Muscle layer of colon (tissue), 2 donors: Measurements from ENCODE around the gene SMAD7.

Experiments used
- H3K27ac ChIP-seq: one replicate; pipeline ENCODE4 v1.7.0; 2013; ENCODE audit warnings: low read depth, mild to moderate bottlenecking, low read length, moderate library complexity
- H3K27me3 ChIP-seq, 2 donors: one replicate each; pipeline ENCODE4 v1.7.0; 2013; ENCODE audit warnings: low read length in 2 of 2, mild to moderate bottlenecking in 2 of 2; ENCODE audit not compliant: insufficient read depth in 2 of 2, control insufficient read depth in 1 of 2
- H3K36me3 ChIP-seq: one replicate; pipeline ENCODE4 v1.7.0; 2013; ENCODE audit warnings: mild to moderate bottlenecking, low read length; ENCODE audit not compliant: insufficient read depth
- H3K4me1 ChIP-seq: one replicate; pipeline ENCODE4 v1.7.0; 2013; ENCODE audit warnings: mild to moderate bottlenecking, low read length; ENCODE audit not compliant: insufficient read depth
- H3K4me3 ChIP-seq, 2 donors: one replicate each; pipeline ENCODE4 v1.7.0; 2013; ENCODE audit warnings: low read length in 2 of 2, low read depth in 1 of 2, mild to moderate bottlenecking in 1 of 2, moderate library complexity in 1 of 2
- H3K9ac ChIP-seq: one replicate; pipeline ENCODE4 v1.7.0; 2013; ENCODE audit warnings: low read length
- H3K9me3 ChIP-seq: one replicate; pipeline ENCODE4 v1.7.0; 2013; ENCODE audit warnings: mild to moderate bottlenecking, low read length
- donor health status: abdominal sarcoma.
- donor health status: Adenocarcinoma of cecum.

Gene SMAD7

DNA sequence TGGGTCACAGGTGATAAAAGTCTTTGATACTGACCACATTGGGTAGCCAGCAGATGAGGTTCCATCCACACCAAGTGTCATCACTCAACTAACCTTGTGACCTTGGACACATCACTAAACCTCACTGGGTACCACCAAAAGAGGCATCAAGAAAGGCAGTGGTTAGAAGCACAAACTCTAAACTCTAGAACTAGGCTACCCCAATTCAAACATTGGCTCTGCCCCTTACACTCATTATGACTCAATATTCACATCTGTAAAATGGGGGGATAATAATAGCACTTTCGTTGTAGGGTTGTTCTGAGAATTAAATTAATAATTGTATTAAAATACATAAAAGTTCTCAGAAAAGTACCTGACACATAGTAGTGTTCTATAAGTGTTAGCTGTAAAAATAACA, 15.8 kb upstream of the SMAD7 start:
- Histone ChIP-seq H3K4me3 (no peak overlapping the region), H3K27ac (no peak overlapping the region), H3K9me3 (no peaks in the 10 kb centered on the region), H3K4me1 (no peaks in the 10 kb centered on the region), H3K36me3 (no peaks in the 10 kb centered on the region), H3K9ac (no peak overlapping the region), H3K27me3 (no peaks in the 10 kb centered on the region)

DNA sequence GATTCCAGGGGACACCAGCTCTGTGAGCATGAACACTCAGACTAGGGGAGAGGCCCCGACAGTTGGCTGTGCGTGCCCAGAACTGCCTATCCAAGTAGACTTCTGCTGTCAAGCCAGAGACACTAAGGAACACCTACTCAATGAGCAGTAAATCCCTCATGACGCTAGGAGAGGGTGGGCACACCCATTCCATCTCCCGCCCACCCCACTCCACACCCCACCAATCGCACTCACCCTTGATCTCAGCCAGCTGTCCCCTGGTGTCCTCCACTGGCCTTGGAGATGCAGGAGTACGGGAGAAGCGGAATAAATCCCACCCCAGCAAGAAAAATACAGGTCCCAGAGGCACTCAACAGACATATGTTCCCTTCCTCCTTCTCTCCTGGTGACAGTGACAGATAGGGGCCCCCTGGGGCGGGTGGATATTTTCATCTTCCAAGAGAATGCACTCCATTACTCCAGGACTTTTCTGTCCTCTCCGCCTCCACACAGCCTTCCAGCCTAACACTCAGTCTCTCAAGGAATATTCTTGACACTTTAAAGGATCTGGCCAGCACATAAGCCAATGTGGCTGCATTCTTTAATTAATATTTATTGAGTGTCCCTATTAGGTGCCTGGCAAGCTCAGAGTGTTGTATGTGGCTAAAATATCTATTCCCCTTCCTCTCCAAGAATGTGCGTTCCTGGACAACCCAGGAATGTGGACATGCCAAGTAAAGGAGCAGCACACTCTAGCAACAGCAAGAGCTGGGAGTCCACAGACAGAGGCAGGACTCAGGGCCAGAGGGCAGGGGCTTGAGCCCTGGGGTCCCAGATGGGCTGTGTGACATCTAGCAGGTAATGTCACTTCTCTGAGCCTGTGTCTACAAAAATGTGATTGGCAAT, 13.1 kb upstream of the SMAD7 start:
- no peaks in the 10 kb centered on the region for H3K27me3 ChIP-seq
- no peaks in the 10 kb centered on the region for H3K4me1 ChIP-seq
- no peaks in the 10 kb centered on the region for H3K9me3 ChIP-seq
- H3K36me3 ChIP-seq: no peaks in the 10 kb centered on the region
- H3K4me3 ChIP-seq: no peak overlapping the region
- no peak overlapping the region for H3K27ac ChIP-seq
- H3K9ac ChIP-seq: no peak overlapping the region

DNA sequence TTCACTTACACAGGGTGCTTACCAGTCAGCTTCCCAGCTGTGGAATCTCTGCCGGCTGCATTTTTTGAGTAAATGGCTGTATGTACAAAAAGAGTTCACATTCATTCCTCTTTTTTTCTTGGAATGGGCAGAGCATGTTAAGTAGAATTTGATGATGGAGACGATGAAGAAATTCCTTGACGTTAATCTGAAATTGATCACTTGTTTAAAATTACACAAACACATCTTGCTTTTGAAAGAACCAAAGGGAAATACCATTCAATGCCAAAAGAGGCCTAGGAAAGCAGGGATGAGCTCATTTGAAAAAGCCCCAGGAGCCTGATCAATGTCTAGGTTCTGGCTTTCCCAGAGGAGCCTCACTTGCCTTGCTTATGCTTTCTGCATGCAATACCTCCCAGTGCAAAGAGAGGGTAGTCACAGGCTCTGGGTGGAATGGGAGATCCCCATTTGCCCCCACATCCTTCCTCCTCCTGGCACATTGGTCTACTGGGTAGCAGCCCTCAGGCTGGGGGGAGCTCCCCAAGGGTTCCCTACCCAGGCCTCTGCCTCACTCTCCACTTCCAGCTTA, 12.3 kb upstream of the SMAD7 start:
- no peak overlapping the region for H3K27ac ChIP-seq

DNA sequence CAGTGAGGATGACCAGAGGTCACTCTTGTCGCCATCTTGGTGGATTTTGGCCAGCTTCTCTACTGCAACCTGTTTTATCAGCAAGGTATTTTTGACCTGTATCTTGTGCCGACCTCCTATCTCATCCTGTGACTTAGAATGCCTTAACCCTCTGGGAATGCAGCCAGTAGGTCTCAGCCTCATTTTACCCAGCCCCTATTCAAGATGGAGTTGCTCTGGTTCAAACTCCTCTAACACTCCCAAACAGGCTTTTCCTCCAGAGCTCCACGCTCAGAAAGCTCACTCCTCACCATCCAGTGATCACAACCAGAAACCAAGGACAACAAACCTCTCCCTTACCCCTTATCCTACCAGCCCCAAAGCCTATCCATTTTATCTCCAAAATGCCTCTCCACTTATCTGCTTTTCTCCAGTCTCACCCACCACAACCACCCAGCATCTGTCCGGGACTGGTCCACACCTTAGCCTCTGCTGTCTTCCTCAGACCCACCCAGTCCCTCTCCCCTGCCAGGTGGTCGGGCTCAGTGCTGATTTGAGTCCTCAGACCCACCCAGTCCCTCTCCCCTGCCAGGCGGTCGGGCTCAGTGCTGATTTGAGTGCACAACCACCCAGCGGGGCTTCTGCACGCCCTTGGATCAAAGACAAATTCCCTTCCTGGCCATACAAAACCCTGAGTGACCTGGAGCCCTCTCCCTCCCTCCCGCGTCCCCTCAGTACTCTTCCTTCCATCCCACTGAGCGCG, 11.7 kb upstream of the SMAD7 start:
- no peaks in the 10 kb centered on the region for H3K27me3 ChIP-seq
- no peaks in the 10 kb centered on the region for H3K4me1 ChIP-seq
- no peaks in the 10 kb centered on the region for H3K9me3 ChIP-seq
- H3K9ac ChIP-seq: no peak overlapping the region
- H3K36me3 ChIP-seq: no peaks in the 10 kb centered on the region
- H3K4me3 ChIP-seq: no peak overlapping the region
- no peak overlapping the region for H3K27ac ChIP-seq

More for the DNA sequence above, 12.3 kb upstream of the SMAD7 start:
- no peaks in the 10 kb centered on the region for H3K9me3 ChIP-seq
- no peaks in the 10 kb centered on the region for H3K27me3 ChIP-seq
- no peaks in the 10 kb centered on the region for H3K4me1 ChIP-seq
- H3K36me3 ChIP-seq: no peaks in the 10 kb centered on the region
- no peak overlapping the region for H3K9ac ChIP-seq
- H3K4me3 ChIP-seq: no peak overlapping the region

DNA sequence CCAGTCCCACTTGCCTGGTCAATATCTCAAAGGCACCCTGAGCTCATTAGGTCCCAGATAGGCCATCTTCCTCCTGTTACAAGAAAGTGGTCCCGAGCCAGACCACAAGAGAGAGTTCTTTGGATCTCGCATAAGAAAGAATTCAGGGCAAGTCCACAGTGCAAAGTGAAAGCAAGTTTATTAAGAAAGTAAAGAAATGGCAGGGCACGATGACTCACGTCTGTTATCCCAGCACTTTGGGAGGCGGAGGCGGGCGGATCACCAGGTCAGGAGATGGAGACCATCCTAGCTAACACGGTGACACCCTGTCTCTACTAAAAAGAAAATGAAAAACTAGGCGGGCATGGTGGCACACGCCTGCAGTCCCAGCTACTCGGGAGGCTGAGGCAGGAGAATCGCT, 10.8 kb upstream of the SMAD7 start:
- Histone ChIP-seq H3K9me3 (no peaks in the 10 kb centered on the region), H3K27ac (no peak overlapping the region), H3K36me3 (no peaks in the 10 kb centered on the region), H3K4me1 (peaks cover 5% of the 10 kb centered on the region), H3K4me3 (no peak overlapping the region), H3K27me3 (no peaks in the 10 kb centered on the region), H3K9ac (no peak overlapping the region)

DNA sequence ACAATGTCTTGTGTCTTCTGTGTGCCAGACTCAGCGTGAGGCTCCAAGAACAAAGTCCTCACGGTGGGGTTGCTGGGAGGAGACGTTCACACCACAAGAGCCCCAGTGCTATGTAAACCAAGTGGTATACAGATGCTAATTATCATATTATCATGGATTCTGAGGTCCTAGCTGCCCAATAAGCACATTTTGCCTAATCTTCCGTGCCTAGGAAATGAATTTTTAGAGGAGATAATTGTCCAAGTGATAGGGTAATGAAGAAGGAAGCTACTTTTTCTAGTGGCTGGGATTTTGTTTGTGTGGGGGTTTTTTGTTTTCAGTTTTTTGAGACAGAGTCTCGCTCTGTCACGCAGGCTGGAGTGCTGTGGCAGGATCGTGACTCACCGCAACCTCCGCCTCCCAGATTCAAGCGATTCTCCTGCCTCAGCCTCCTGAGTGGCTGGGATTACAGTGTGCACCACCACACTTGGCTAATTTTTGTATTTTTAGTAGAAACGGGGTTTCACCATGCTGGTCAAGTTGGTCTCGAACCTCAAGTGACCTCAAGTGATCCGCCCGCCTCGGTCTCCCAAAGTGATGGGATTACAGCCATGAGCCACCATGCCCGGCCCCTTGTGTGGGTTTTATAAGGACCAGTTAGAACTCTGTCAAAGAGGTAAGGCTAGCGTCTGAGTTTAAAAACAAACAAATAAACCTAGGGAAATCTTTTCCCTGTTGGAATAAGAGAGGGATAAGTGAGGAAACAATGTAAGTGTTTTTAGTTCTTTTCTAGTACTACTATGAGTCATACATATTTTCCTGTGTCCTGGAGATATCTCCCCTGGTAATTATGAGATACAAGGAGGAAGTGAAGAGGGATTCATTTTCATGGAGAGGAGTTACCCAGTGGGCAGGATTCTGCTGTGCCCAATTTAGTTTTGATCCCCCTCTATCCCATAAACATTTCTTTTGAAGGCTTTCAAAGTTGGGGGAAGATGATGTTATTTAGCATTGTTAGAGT, 9.5 kb upstream of the SMAD7 start:
- H3K4me1 ChIP-seq: peaks cover 18% of the 10 kb centered on the region
- no peaks in the 10 kb centered on the region for H3K9me3 ChIP-seq
- no peaks in the 10 kb centered on the region for H3K27me3 ChIP-seq
- no peak overlapping the region for H3K27ac ChIP-seq
- no peak overlapping the region for H3K9ac ChIP-seq
- no peaks in the 10 kb centered on the region for H3K36me3 ChIP-seq
- no peak overlapping the region for H3K4me3 ChIP-seq

DNA sequence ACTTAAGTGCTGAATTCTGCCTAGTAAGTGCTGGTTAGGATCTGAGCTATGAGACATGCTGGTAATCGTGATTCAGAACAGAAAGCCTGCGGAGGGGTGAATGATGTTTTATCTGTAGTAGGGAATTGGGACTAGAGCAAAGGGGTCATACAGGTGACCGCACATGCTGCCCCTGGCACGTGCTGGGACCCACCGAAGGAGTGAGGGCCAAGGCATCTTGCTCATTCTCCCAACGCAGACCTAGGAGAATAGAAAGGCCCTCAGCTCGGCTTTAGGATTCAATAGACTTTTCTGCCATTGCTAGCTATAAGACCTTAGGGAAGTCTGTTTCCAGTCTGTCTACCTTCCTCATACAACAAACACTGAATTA, 8.8 kb upstream of the SMAD7 start:
- Histone ChIP-seq H3K9me3 (no peaks in the 10 kb centered on the region), H3K4me1 (peaks cover 25% of the 10 kb centered on the region), H3K27me3 (no peaks in the 10 kb centered on the region), H3K36me3 (no peaks in the 10 kb centered on the region), H3K9ac (no peak overlapping the region), H3K27ac (no peak overlapping the region), H3K4me3 (no peak overlapping the region)

DNA sequence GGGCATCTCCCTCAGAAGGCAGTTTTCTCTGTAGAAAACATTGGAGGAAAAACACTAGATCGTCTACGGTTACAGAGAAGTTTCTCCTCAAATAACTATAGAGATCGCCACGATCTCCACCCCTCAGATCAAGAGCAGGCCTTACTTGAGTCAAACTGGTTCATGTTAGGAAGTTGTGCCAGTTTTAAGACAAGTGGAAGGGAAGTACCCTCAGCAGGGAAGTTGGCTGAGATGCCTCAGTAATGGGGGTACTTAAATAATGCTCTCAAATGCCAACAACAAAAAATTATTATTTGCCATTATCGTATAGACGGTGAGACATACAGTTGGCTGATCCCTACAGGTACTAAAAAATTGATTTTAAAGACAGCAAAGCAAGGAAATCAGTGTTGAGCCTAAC, 8.2 kb upstream of the SMAD7 start:
- Histone ChIP-seq H3K9me3 (no peaks in the 10 kb centered on the region), H3K4me3 (no peak overlapping the region), H3K27me3 (no peaks in the 10 kb centered on the region), H3K36me3 (no peaks in the 10 kb centered on the region), H3K4me1 (peaks cover 25% of the 10 kb centered on the region), H3K9ac (no peak overlapping the region), H3K27ac (no peak overlapping the region)

DNA sequence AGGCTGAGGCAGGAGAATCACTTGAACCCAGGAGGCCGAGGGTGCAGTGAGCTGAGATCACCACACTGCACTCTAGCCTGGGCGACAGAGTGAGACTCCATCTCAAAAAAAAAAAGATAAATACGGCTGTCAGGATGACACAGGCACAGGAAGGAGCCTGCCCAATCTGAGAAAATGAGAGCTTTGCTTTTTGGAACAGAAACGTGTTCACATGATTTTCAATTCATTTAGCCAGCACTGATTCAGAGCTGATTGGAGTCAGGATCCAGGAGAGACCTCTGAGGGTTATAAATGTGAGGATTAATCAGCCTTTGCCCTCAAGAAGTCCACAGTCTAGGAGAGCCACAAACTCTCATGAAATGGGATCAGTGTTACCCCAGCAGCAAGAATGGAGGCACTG, 6.9 kb upstream of the SMAD7 start:
- no peak overlapping the region for H3K27ac ChIP-seq
- no peaks in the 10 kb centered on the region for H3K36me3 ChIP-seq
- no peaks in the 10 kb centered on the region for H3K27me3 ChIP-seq
- peaks cover 32% of the 10 kb centered on the region for H3K4me1 ChIP-seq
- no peaks in the 10 kb centered on the region for H3K9me3 ChIP-seq
- H3K4me3 ChIP-seq: no peak overlapping the region
- no peak overlapping the region for H3K9ac ChIP-seq

DNA sequence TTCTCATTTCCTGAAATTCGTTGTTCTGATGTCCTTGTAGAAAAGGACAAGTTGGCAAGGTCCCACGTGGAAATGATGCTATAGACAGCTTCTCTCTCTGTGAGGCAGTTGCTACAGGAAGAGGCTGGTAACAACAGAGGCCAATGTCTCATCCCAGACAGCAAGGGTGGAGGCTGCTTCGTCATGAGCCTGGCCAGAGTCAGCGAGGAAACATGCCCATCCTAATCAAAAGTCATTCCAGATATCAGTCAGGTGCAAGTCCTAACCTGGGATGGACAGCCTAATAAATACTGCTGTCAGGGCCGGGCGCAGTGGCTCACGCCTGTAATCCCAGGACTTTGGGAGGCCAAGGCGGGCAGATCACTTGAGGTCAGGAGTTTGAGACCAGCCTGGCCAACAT, 6.4 kb upstream of the SMAD7 start:
- Histone ChIP-seq H3K4me3 (no peak overlapping the region), H3K27ac (peak overlapping the region; percentile 2), H3K27me3 (no peaks in the 10 kb centered on the region), H3K4me1 (peaks cover 32% of the 10 kb centered on the region), H3K36me3 (no peaks in the 10 kb centered on the region), H3K9ac (no peak overlapping the region), H3K9me3 (no peaks in the 10 kb centered on the region)

DNA sequence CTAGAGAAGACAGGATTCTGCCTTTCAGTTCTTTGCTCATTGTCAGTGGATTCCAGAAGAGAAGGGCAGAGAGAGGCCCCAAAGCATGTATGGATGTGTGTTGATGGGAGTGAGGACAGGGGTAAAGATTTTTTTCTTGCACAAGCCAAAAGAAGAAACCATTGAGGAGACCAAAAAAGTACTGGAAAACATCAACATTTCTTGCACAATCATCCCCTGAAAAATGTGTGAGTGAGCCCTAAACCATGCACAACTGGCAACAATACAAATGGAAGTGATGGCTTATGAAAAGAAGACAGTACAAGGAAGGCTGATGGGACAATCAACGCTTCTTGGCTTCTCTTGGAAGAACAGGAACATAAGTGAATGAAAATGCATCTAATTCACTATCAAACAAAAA, 5.6 kb upstream of the SMAD7 start:
- Histone ChIP-seq H3K9me3 (no peaks in the 10 kb centered on the region), H3K27ac (peak overlapping the region; percentile 64), H3K4me1 (peaks cover 32% of the 10 kb centered on the region), H3K27me3 (no peaks in the 10 kb centered on the region), H3K4me3 (no peak overlapping the region), H3K9ac (no peak overlapping the region), H3K36me3 (no peaks in the 10 kb centered on the region)
